ENCODE results near the gene HYCC2. TPM values are rescaled to one million over a fixed set of nuclear protein-coding genes. Genes with fewer than 3 reads are reported as not detected.

The HYCC2 gene
- total RNA-seq (10 to 100 TPM; 38.8 to 68.9 (median 45.0) TPM), polyA plus RNA-seq (10 to 100 TPM in 1 of 3 donors, 1 to 10 TPM in 2; 3.2 to 10.5 (median 6.2) TPM)
- long read RNA-seq, donor 1, result 0 reads
- long read RNA-seq, donor 2, result 0 reads

DNA sequence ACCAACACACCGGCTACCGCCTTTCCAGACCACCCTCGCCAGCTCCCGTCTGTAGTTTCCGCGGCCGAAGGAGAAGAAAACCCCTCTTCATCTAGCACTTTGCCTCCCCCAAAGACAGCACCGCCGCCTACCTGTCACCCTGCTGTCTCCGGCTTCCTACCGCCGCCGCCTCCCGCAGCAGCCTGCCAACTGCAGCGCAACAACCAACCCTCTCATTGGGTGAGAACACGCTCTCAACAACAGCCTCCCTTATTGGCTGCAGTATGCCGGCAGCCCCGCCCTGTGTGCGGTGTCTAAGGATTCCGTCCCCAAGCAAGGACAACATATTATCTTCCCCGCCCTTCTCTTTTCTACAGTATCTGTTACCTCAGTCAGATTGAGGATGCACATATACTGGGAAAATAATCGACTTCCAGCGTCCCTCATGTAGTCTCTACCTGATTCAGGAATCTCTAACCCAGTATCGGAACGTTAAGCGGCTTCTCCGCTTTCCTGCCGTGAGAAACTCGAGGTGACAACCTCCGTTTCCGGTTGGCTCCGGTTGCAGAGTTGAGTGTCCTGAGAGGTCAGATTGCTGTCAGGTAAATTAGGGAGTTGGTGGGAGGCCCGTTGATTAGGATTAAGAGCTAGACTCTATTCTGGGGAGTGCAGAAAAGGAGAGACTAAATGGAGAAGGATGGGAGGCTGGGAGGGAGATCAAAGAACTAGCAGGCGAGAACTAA, at the start of gene HYCC2, which contains the start of gene NDUFB3:
TSS of gene HYCC2 (minus strand) at position 193 of the 722 bp plus-strand sequence. CDS start 47,662 bp downstream, outside the sequence.
TSS of gene NDUFB3 (plus strand) at position 523 of the 722 bp plus-strand sequence. CDS start 6,882 bp downstream, outside the sequence.
- peak within 1 kb of the TSS; percentile 67 to 92 (median 82) for H3K4me3 ChIP-seq
- H3K9me3 ChIP-seq, result no peaks in the 10 kb centered on the region
- TF ChIP-seq POLR2A (IDR thresholded peaks at IDR 0.05) (peak in 2 of 3 donors; percentile 20 to 63), POLR2AphosphoS5 (IDR thresholded peaks at IDR 0.05) (peak; percentile 96 to 98 (median 97))
- TF ChIP-seq, protein P1, sequence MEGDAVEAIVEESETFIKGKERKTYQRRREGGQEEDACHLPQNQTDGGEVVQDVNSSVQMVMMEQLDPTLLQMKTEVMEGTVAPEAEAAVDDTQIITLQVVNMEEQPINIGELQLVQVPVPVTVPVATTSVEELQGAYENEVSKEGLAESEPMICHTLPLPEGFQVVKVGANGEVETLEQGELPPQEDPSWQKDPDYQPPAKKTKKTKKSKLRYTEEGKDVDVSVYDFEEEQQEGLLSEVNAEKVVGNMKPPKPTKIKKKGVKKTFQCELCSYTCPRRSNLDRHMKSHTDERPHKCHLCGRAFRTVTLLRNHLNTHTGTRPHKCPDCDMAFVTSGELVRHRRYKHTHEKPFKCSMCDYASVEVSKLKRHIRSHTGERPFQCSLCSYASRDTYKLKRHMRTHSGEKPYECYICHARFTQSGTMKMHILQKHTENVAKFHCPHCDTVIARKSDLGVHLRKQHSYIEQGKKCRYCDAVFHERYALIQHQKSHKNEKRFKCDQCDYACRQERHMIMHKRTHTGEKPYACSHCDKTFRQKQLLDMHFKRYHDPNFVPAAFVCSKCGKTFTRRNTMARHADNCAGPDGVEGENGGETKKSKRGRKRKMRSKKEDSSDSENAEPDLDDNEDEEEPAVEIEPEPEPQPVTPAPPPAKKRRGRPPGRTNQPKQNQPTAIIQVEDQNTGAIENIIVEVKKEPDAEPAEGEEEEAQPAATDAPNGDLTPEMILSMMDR (IDR thresholded peaks at IDR 0.05 in 8 of 11, conservative IDR thresholded peaks at IDR 0.05 in 3 of 11), result peak; percentile 33 to 74 (median 50)
- H3K4me1 ChIP-seq, result peaks cover 39 to 89% (median 68%) of the 10 kb centered on the region in 6 donors
- no peaks in the 10 kb centered on the region for H3K36me3 ChIP-seq
- peak; percentile 95 for DNase-seq
- intact Hi-C loops (cut with DNase I; ENCODE audit: low total_unique reads), result loop anchor here (10.0 kb wide), 1 partner anchor 177 kb away; no protein-coding TSS in a partner anchor
- H3K27ac ChIP-seq, result peak within 1 kb of the TSS; percentile 89 to 95 (median 92)
- WGBS, 5 donors, result 0 to 1% (median 0%) methylated on average over 34 of the region's 34 CpGs
- no peaks in the 10 kb centered on the region for H3K27me3 ChIP-seq (replicated peaks in 1 of 7)

DNA sequence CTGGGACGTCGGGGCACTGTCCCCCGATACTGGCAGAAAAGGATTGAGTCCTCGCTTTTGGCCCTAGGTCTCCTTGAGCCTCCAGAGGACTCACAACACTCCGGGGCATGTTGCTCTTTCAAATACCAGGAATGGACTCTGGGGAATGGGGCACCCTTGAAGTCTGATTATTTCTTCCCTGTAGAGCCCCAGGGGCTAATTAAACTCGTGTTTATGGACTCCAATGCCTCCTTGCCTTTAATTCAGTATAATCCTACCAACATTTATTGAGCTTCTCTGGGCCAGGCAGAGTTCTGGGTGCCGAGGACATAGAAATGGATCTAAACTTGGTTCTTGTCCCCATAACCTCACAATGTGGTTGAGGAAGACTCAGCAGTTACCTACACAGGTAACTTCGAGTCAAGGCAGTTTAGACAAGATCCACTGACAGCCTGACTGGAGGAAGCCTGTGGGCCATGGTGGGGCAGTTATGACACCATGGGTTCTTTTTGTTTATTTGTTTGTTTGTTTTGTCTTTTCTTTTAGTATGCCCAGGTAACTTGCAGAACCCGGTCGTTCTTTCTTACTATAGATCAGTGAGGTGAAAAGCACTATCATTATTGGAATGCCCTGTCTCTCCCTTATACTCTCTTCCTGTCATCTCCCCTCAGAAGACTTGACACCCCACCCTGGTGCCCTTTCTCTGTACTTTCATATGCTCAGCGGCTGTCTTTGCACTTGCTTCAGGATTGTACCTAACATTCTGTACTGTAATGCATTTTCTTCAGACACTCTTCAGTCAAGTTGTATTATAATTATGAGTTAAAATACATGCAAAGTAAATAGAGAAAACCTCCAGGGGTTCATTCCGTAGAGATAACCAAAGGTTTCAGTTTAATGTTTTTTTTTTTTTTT, 47.7 kb upstream of the HYCC2 start:
- H3K27me3 ChIP-seq (replicated peaks in 1 of 7), result no peaks in the 10 kb centered on the region
- H3K27ac ChIP-seq, result peak overlapping the region; percentile 89 to 100 (median 100)
- TF ChIP-seq, protein P1 (IDR thresholded peaks at IDR 0.05 in 8 of 11, conservative IDR thresholded peaks at IDR 0.05 in 3 of 11), result no peak
- TF ChIP-seq POLR2A (IDR thresholded peaks at IDR 0.05), result peak in 1 of 3 donors; percentile 23
- TF ChIP-seq POLR2AphosphoS5 (IDR thresholded peaks at IDR 0.05), result peak in 1 of 3 donors; percentile 40
- H3K36me3 ChIP-seq, result peaks cover 0 to 33% (median 0%) of the 10 kb centered on the region in 6 donors
- H3K4me3 ChIP-seq, result peak overlapping the region; percentile 57 to 81 (median 78)
- 2 to 4% (median 4%) methylated on average over 12 of the region's 12 CpGs for WGBS, 5 donors
- H3K9me3 ChIP-seq, result no peaks in the 10 kb centered on the region
- intact Hi-C loops (cut with DNase I; ENCODE audit: low total_unique reads), result loop anchor here (2.0 kb wide), 1 partner anchor 38 kb away; no protein-coding TSS in a partner anchor
- DNase-seq, result no peak
- H3K4me1 ChIP-seq, result peaks cover 27 to 85% (median 63%) of the 10 kb centered on the region in 6 donors

DNA sequence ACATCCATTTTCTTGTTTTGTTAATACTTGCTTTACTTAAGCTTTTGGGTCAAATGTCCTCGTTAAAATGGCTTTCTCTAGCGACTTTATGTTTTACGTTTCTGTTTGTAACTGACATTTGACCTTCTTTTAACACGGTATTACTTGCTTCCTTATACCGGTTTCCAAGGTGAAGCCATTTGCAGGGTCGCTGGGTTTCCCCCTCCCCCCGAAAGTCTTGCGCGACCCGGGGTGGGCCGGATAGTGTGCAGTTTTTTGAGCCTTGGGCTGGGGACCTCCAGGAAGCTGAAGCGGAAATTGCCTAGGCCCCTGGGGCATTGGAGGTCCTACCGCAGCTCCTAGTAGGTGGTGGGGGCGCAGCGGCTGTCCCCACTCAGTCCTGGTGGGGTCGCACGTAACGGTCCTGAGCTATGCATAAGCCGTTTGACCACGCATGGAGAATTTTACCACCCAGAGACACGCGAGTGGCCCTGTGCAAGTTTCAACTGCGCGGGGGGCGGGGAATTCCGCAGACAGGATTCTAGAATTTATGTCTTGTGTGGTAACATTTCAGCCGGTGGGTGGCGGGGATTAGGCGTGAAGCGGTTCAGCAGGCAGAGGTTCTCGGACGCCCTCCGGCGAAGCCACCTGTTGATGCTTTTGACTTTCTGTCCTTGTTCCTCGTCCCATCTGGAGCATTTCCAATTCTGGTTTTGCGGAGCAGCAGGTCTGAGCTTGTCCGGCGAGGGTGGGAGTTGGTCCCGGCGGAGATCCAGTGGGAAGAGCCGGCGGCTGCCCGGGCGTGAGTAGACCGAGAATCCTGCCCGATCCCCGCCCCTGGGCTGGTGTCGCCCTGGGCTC, 46.9 kb upstream of the HYCC2 start:
- Histone ChIP-seq H3K27ac (peak overlapping the region; percentile 89 to 100 (median 100)), H3K27me3 (replicated peaks in 1 of 7) (no peaks in the 10 kb centered on the region), H3K4me3 (peak overlapping the region; percentile 57 to 81 (median 78)), H3K4me1 (peaks cover 20 to 83% (median 58%) of the 10 kb centered on the region in 6 donors), H3K9me3 (no peaks in the 10 kb centered on the region), H3K36me3 (peaks cover 0 to 26% (median 0%) of the 10 kb centered on the region in 6 donors)
- peak; percentile 96 for DNase-seq
- TF ChIP-seq POLR2A (IDR thresholded peaks at IDR 0.05) (peak; percentile 57 to 86 (median 73)), POLR2AphosphoS5 (IDR thresholded peaks at IDR 0.05) (peak; percentile 85 to 97 (median 95))
- TF ChIP-seq, protein P1 (IDR thresholded peaks at IDR 0.05 in 8 of 11, conservative IDR thresholded peaks at IDR 0.05 in 3 of 11), result peak in 10 of 11 experiments; percentile 40 to 63 (median 52)
- 0 to 1% (median 0%) methylated on average over 41 to 48 of the region's 48 CpGs for WGBS, 5 donors
- intact Hi-C loops (cut with DNase I; ENCODE audit: low total_unique reads), result loop anchor here (2.0 kb wide), 1 partner anchor 38 kb away; no protein-coding TSS in a partner anchor

All from spleen (tissue), 13 donors.